Left kidney (tissue), 2 donors: ENCODE measurements around the gene CD320. TPM values are rescaled to one million over a fixed set of nuclear protein-coding genes. Genes with fewer than 3 reads are reported as not detected.
"Not testable (repeated sequence)": the region's sequence is repeated elsewhere in the genome, so short reads cannot be mapped to it uniquely, and the experiment has no call there.

Experiments used
- DNase-seq: peaks from one replicate; pipeline ENCODE4 v3.0.0-alpha.2; 2013
- polyA plus RNA-seq: library from polyadenylated mRNA; unstranded; fragments of 120-200 nt; gene quantifications from one replicate; pipeline ENCODE4 v1.2.1, GENCODE V29; 2013; ENCODE audit not compliant: insufficient read length

The CD320 gene
- polyA plus RNA-seq, 1 donor: 27.0 TPM

- no peak for DNase-seq
These were observed 3.5 kb upstream of the CD320 start for GRCh38 chr19:8311461-8312260.

GRCh38 chr19:8310342-8311055 lies 2.3 kb upstream of the CD320 start:
- no peak for DNase-seq

GRCh38 chr19:8308891-8309291 lies 733 bp upstream of the CD320 start:
- DNase-seq: no peak

- DNase-seq: no peak
These were observed 676 bp downstream of the CD320 start for GRCh38 chr19:8307400-8307964.

- no peak for DNase-seq
These were observed 1.7 kb downstream of the CD320 start for GRCh38 chr19:8306235-8307054.

- DNase-seq: no peak
These were observed 2.4 kb downstream of the CD320 start for GRCh38 chr19:8305798-8306197.

GRCh38 chr19:8304841-8305621 lies 3.1 kb downstream of the CD320 start:
- no peak for DNase-seq

GRCh38 chr19:8302734-8303133 lies 5.4 kb downstream of the CD320 start:
- DNase-seq: no peak

GRCh38 chr19:8302357-8302691 lies 5.8 kb downstream of the CD320 start:
- no peak for DNase-seq

- DNase-seq: not testable (repeated sequence)
These were observed 16.8 kb downstream of the CD320 start for GRCh38 chr19:8291337-8291736.

- not testable (repeated sequence) for DNase-seq
These were observed 31.6 kb downstream of the CD320 start for GRCh38 chr19:8276508-8276907.

GRCh38 chr19:8269724-8270123 lies 38.4 kb downstream of the CD320 start:
- DNase-seq: no peak

- DNase-seq: no peak
These were observed 42.3 kb downstream of the CD320 start for GRCh38 chr19:8265872-8266271.

GRCh38 chr19:8264248-8264647 lies 43.9 kb downstream of the CD320 start:
- not testable (repeated sequence) for DNase-seq

GRCh38 chr19:8262431-8262830 lies 45.7 kb downstream of the CD320 start:
- no peak for DNase-seq

GRCh38 chr19:8261881-8262280 lies 46.3 kb downstream of the CD320 start:
- DNase-seq: no peak

GRCh38 chr19:8261347-8261746 lies 46.8 kb downstream of the CD320 start:
- no peak for DNase-seq

- DNase-seq: no peak
These were observed 48.3 kb downstream of the CD320 start for GRCh38 chr19:8259922-8260247.

- no peak for DNase-seq
These were observed 48.8 kb downstream of the CD320 start for GRCh38 chr19:8259142-8259921.

GRCh38 chr19:8257052-8257443 lies 51.1 kb downstream of the CD320 start:
- no peak for DNase-seq
